SK-N-SH (cell line): ENCODE results near the gene RNF113B.

Experiments
- GATA2 ChIP-seq: sonication (generic); formaldehyde crosslinking; IDR thresholded peaks from 2 replicates; pipeline ENCODE4 v1.5.0; 2020; ENCODE audit warnings: mild to moderate bottlenecking, missing genetic modification reagents
- POLR2AphosphoS5 ChIP-seq: IDR thresholded peaks from 2 replicates; pipeline ENCODE4 v1.6.1; 2012; ENCODE audit warnings: low read depth, low read length
- TAF1 ChIP-seq: IDR thresholded peaks from 2 replicates; pipeline ENCODE4 v1.6.1; 2012; ENCODE audit warnings: low read depth, mild to moderate bottlenecking, low read length, moderate library complexity, borderline replicate concordance
- TEAD4 ChIP-seq: IDR thresholded peaks from 2 replicates; pipeline ENCODE4 v1.4.0; 2012; ENCODE audit warnings: mild to moderate bottlenecking, borderline replicate concordance; ENCODE audit not compliant: insufficient read depth
- YY1 ChIP-seq: IDR thresholded peaks from 2 replicates; pipeline ENCODE4 v1.4.0; 2012; ENCODE audit warnings: low read depth, mild to moderate bottlenecking
- TF ChIP-seq, protein P1 (sequence below): IDR thresholded peaks from 2 replicates; pipeline ENCODE4 v1.4.0; 2012; ENCODE audit warnings: low read depth, borderline replicate concordance
- TF ChIP-seq, protein P2 (sequence below): fragments of 200-600 bp; sonication (generic); IDR thresholded peaks from 2 replicates; pipeline ENCODE4 v1.6.1; 2017; ENCODE audit warnings: antibody characterized with exemption, mild to moderate bottlenecking, moderate library complexity
- TF ChIP-seq, protein P3 (sequence below): IDR thresholded peaks from 2 replicates; pipeline ENCODE4 v1.6.1; 2012; ENCODE audit warnings: mild to moderate bottlenecking, low read depth, low read length, moderate library complexity

DNA sequence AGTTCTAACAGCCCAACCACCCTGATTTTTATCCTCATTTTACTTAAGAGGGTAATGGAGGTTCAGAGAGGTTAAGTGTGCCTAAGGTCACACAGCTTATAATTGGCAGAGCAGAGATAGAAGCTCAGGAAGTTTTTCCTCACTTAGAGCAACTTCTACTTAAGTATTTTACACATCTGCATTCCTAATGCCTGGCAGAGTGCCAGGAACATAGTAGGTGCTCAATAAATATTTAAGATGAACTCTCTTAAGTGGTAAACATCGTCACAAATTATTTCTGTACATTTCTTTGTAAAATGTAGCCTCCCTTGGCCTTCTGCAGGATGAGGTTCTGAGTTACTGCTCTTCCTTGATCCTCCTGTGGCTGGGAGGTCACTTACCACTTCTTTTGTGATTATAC, 19.5 kb downstream of the RNF113B start:
- TF ChIP-seq, protein P1, sequence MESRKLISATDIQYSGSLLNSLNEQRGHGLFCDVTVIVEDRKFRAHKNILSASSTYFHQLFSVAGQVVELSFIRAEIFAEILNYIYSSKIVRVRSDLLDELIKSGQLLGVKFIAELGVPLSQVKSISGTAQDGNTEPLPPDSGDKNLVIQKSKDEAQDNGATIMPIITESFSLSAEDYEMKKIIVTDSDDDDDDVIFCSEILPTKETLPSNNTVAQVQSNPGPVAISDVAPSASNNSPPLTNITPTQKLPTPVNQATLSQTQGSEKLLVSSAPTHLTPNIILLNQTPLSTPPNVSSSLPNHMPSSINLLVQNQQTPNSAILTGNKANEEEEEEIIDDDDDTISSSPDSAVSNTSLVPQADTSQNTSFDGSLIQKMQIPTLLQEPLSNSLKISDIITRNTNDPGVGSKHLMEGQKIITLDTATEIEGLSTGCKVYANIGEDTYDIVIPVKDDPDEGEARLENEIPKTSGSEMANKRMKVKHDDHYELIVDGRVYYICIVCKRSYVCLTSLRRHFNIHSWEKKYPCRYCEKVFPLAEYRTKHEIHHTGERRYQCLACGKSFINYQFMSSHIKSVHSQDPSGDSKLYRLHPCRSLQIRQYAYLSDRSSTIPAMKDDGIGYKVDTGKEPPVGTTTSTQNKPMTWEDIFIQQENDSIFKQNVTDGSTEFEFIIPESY = no peak
- TF ChIP-seq POLR2AphosphoS5 (no peak), TAF1 (no peak), TEAD4 (no peak), YY1 (no peak), GATA2 (CRISPR knock-in tag) (no peak)
- TF ChIP-seq, protein P2, sequence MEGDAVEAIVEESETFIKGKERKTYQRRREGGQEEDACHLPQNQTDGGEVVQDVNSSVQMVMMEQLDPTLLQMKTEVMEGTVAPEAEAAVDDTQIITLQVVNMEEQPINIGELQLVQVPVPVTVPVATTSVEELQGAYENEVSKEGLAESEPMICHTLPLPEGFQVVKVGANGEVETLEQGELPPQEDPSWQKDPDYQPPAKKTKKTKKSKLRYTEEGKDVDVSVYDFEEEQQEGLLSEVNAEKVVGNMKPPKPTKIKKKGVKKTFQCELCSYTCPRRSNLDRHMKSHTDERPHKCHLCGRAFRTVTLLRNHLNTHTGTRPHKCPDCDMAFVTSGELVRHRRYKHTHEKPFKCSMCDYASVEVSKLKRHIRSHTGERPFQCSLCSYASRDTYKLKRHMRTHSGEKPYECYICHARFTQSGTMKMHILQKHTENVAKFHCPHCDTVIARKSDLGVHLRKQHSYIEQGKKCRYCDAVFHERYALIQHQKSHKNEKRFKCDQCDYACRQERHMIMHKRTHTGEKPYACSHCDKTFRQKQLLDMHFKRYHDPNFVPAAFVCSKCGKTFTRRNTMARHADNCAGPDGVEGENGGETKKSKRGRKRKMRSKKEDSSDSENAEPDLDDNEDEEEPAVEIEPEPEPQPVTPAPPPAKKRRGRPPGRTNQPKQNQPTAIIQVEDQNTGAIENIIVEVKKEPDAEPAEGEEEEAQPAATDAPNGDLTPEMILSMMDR = no peak
- TF ChIP-seq, protein P3, sequence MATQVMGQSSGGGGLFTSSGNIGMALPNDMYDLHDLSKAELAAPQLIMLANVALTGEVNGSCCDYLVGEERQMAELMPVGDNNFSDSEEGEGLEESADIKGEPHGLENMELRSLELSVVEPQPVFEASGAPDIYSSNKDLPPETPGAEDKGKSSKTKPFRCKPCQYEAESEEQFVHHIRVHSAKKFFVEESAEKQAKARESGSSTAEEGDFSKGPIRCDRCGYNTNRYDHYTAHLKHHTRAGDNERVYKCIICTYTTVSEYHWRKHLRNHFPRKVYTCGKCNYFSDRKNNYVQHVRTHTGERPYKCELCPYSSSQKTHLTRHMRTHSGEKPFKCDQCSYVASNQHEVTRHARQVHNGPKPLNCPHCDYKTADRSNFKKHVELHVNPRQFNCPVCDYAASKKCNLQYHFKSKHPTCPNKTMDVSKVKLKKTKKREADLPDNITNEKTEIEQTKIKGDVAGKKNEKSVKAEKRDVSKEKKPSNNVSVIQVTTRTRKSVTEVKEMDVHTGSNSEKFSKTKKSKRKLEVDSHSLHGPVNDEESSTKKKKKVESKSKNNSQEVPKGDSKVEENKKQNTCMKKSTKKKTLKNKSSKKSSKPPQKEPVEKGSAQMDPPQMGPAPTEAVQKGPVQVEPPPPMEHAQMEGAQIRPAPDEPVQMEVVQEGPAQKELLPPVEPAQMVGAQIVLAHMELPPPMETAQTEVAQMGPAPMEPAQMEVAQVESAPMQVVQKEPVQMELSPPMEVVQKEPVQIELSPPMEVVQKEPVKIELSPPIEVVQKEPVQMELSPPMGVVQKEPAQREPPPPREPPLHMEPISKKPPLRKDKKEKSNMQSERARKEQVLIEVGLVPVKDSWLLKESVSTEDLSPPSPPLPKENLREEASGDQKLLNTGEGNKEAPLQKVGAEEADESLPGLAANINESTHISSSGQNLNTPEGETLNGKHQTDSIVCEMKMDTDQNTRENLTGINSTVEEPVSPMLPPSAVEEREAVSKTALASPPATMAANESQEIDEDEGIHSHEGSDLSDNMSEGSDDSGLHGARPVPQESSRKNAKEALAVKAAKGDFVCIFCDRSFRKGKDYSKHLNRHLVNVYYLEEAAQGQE = no peak
